ENCODE data around the gene PRKAR1B.

PRKAR1B gene

DNA sequence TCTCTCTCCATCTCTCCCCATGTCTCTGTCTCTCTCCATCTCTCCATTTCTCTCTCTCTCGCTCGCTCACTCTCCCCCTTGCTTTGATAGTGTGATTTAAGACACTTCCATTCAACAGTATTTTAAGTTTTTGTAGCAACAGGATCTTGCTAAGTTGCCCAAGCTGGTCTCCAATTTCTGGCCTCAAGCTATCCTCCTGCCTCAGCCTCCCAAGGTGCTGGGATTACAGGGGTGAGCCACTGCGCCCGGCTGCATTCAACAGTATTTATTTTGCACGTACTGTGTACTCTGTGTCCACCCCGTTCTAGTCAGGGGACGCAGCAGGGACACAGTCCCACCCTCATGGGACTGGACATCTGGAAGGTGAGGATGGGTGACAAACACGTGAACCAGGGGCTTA lies 193.0 kb downstream of the PRKAR1B start:
- DNase-seq, result no peak

DNA sequence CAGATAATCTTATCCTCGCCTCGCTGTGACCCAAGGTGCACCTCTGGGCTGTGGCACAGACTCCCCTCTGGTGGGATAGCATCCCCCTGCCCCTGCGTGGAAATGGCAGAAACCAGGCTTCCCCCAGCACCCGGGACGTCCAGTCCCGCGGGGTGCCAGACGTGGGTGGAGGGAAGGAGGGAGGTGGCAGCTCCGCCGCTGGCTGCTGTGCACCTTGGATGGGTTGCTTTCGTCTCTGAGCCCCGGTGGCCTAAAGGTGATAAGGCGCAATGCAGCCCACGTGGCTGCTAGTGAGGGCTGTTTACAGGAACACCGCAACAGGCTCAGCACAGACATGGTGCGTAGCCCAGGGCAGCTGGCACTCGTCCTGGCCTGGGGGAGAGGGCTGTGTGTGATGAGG lies 193.8 kb downstream of the PRKAR1B start:
- no peak for DNase-seq

DNA sequence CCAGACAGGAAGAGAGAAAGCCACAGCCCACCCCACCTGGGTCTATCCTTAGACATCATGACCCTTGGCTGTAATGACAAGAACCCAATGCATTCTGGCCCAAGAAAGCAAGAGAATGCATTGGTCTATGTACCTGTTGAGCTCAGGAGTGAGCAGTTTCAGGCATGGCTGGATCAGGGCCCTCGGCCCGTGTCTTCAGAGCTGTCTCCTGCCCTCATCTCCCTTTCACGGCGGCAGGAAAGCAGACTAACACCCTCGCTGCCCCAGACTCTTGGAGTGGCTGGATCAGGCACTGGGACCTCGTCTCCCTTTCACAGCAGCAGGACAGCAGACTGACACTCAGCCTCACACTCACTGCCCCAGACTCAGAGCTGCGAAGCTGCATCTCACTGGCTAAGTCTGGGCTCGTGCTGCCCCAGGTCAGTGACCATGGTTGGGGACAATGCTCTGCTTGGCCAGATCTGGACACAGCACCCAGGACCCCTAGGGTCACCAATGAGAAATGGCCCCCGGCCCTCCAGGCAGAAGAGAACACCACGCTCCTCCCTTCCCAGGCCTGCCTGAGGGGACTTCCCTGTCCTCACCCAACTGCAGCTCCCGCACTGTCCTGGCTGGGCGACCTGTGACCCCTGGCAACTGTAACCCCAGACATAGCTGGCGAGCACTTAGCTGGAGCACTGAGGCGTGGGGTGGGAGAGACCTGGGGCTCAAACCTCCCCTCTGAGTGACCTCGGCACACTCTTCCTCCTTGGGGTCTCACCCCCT lies 194.5 kb downstream of the PRKAR1B start:
- no peak for DNase-seq

DNA sequence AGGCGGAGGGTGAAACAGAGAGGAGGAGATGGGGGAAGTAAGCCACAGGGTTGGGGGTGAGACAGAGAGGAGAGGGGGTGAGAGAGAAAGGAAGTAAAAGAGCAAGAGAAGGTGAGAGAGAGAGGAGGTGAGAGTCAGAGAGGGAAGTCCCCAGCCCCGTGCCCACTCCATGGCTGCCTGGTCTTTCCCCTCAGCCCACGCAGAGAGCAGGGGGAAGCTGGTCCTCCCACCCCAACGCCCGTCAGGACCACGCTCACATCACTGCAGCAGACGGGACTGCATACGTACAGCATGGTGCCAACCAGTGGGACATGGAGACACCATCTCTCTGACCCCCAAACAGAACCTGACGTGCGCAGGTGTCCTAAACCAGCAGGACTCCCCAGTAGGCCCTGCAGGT lies 195.3 kb downstream of the PRKAR1B start:
- no peak for DNase-seq

DNA sequence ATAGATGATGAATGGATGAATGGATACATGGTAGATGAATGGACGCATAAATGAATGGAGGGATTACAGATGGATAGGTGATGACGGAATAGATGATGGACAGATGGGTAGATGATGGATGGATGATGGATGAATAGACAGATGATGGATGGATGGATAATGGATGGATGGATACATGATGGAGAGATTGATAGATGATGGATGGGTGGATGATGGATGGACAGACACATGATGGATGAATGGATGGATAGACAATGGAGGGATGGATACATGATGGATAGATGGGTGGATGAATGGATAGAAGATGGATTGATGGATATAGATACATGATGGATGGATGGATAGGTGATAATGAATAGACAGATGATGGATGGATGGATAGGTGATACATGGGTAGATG lies 198.6 kb downstream of the PRKAR1B start:
- DNase-seq, result no peak

DNA sequence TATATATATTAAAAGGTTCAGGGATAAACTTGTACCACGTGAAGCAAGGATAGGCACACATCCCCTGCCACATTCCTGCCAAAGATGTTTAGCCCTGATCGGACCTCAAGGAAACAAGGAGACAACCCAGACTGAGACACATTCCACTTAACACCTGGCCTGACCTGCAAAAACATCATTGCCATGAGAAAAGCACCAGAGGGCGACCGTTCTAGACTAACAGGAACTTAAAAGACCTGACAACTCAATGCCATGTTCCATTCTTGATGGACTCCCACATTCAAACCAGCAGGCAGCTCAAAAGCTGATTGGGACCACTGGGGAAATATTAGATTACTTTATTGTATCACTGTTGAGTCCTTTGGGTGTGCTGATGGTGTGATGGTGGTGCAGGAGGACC lies 199.4 kb downstream of the PRKAR1B start:
- no peak for DNase-seq

DNA sequence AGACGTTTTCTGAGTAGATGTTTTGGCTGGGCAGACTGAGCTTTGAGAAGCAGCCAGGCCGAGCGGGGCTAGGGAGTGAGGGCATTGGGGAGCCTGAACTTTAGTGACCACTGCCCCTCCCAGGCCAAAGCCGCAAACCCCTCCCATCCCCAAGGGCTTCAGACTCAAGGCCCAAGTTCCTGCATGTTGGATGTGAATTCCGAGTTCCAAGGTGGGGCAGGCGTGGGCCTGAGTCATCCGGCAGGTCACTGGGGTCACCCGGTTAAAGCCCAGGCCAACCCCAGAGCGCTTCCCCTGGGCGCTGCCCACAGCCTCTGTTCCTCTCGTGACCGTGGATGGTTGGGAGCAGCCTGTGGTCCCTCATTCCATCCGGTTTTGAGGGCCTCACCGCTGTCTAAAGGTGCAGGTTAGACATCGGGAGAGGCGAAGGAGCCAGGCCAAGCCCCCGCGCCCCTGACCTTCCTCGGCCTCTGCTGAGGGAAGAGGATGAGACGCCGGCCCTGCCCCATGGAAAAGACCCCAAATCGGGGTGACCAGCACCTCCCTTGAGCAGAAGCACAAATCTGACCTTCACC lies 200.5 kb downstream of the PRKAR1B start:
- no peak for DNase-seq

DNA sequence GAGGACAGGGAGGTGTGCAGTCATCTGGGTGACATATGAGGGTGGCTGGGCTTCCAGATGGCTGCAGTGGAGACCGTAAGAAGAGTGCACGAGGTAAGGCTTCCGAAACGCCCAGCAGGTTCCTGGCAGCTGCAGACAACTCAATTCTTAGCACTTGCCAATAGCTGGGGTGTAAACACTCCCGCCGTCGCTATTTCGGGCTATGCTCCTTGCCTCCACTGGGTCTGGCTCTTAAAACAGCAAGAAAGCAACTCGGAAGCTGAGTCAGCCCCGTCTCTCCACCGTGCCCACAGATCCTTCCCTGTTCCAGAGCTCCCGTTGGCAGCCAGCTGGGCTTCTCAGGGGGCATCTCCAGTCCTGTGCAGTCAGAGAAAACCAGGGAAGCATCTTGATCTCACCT lies 201.3 kb downstream of the PRKAR1B start:
- no peak for DNase-seq

DNA sequence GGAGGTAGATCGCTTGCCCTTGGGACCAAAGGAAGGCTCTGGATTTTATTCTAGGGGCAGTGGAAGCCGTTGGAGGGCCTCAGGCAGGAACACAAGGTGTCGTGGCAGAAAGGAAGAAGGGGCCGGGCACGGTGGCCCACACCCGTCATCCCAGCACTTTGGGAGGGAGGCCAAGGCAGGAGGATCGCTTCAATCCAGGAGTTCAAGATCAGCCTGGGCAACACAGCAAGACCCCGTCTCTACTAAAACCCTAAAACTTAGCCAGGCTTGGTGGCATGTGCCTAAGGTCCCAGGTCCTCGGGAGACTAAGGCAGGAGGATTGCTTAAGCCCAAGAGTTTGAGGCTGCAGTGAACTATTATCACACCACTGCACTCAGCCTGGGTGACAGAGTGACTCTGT lies 202.3 kb downstream of the PRKAR1B start:
- DNase-seq, result no peak

DNA sequence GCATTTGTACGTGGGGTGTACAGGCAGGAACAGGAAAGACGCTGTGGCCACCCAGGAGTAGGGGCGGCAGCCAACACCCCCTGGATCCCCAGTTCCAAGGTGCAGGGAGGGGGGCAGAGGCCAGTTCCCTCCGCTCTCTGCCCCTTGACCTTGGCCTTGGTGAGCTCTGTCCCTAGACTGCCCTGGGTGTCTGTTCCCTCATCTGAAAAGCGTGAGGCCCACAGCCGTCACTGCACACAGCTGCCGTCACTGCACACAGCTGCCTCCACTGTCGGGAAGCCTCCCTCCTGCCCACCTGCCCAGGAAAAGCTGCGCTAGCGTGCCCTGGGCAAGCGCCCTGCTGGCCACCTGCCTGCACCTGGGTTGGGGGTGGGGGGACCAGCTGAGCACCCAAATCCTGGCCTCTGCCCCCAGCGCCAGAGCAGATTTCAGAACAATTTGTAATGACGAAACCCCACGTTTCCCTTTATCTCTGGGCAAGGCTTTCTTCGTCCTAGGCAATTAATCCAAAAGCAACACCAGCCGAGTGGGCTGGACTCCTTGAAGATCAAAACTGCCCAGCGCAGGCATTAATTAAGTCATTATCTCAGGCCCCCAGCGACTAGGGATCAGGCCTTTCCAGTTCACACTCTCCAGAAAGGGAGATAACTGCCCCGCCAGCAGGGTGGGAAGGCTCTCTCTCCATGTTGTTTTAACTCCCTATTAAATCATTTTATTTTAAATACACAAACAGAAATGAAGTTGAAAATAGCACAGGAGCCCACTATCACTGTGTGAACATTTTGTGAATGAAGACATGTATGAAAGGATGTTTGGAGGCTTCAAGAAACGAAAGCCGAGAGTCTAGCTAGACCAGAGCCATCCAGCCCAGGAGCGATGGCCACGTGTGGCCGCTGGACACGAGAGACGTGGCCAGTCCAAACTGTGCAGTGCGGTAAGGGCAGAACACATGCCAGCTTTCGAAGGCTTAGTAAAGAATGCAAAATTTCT lies 203.4 kb downstream of the PRKAR1B start:
- DNase-seq, result no peak

DNA sequence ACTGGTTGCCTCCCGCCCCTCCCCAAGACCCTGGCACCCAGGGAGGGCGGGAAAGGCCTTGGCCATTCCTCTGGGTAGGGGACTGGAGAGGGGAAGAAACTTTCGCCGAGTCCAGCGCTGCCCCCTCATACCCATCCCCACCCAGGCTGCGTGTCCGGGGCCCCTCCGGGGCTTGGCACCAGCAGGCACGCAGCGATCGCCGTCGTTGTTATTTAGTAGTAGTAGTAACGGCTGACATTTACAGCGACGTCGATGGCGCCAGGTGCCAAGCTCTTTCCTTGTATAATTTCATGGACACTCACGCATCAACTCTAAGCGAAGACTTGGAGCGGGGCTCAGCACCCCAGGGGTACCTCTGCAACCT lies 204.1 kb downstream of the PRKAR1B start:
- no peak for DNase-seq

DNA sequence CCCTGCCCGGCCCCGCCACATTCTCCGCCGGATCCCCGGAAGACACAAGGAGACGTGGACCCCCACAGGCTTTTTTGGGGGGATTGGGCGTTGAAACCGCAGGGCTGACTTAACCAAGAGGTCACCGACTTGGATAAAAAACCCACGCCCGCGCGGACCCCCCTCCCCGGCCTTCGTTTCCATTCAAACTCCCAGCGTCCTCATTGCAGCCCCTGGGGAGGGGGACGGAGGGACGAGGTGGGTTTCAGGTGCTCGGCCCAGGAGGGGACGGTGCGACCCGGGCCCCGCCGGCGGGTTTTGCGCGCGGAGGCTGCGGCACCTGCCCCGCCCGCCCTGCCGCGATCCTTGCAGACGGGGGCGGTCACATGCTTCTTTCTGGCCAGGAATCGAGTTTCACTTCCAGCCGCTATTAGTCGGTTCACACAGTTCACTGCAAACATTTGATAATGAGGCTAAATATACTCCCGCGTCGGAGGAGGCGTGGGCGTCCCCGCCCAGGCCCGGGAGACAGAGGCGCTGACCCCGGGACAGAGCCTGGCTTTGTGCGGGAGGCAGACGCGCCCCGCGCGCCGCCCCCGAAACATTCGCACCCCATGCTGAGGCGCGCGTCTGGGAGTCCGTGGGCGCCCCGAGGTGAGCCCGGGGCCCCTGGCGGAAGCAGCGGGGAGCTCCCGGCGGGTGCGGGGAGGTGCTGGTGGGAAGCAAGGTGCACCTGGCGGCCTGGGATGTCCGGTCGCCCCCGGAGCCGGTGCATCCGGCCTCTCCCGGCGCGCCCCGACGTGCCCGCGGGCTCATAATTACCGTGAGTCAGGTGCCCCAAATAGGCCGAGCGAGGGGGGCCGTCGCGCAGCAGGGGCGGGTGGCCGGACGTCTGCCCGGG lies 204.8 kb downstream of the PRKAR1B start:
- no peak for DNase-seq

DNA sequence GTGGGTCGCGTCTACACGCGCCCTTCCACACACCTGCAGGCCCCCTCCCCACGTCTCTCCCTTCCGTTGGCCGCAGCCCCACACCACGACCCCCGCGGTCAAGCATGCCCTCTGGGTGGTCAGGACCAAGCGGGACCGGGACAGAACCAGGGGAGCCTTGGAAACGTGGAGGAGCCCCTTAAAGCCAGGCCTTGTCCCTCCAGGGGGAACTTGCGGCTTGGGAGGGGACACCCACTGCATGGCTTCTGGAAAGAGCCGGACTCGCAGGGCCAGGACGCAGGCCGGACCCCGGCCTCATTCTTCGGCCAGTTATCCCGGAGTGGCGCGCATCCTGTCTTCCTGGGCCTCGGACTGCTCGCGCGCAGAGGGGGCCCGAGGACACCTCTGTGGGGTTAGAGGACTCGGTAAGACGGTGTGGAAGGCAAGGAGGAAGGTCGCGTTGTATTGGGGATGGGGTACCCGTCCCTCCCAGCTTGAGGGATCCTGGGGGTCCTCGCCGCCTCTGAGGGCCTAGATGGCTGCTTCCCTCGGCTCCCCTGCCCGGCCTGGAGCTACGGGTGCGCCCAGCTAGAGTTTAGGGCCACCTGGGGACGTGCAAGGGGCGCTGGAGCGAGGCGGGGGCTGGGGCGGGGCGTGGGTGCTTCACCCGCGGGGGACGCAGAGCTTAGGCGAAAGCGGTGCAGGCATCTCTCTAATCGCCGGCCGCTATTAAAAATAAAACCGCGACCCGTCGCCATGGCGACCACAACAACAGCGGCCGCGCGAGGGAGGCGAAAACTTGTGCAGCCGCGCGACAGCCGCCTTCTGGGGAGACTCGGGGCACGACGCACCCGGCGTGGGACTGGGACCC lies 205.6 kb downstream of the PRKAR1B start:
- no peak for DNase-seq

DNA sequence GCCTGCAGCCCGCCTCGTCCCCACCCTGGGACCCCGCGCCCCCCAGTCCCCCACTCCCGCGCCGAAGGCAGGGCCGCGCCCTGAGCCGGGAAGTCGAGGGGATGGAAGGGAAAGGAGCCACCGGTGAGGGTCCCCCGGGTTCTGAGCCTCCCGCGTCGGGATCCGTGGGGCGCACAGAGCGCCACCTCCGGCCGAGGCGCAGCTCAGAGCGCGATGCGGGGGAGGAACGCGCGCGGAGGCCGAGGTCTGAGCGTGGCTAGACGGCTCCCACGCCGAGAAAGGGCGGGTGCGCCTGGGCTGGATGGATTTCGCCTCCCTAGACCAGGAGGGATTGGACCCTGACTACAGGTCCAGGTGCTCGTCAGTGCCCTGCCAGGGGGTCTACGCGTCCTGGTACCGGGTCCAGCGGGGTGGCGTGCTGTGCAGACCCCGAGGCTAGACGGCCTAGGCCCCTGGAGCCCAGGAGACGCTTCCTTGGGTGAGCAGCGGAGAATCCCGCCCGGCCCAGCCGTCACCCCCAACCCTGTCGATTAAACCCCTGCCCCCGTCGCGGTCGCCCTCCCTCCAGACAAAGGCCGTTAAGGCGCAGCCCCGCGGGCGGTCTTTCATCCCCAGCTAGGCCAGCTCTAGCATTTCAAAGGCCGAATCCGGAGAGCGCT lies 206.4 kb downstream of the PRKAR1B start:
- DNase-seq, result no peak

DNA sequence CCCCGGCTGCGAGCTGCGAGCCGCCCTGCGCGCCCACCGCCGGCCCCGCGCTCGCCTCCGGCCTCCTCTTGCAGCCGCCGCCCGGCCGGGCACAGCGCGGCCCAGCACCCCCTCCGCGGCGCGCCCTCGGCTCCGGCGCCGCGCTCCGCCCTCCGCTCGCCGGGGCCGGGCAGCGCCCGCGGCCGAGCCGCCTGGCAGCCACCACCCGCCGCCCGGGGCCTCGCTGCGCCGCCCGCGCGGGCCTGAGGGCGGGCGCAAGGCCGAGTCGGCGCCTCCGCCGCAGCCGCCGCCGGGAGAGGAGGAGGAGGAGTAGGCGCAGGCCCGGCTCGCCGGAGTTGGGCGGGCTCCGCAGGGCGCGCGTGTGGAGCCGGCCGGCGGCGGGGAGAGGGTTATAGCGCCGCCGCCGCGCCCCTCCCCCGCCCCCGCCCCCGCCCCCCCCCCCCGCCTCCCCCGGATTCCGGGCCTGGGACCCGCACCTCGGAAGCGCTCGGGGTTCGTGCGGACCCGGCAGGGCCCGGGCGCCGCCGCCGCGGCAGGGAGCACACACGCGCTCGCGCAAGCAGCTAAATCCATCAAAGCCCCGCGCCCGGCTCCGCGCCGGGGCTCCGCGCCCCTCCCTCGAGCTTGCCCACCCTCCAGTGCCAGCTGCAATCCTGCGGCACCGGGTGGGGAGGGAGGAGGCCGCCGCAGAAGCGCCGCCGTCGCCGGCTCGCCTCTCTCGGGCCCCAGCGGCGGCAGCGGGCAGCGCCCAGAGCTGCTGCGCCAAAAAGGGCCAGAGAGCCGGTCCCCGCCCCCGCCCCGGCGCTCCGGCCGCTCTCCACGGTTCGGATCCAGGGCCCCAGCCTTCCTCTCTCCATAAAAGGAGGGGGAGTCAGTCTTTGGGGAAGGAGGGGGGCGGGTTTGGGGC lies 207.3 kb downstream of the PRKAR1B start, which contains the start of gene PDGFA:
Gene PDGFA, minus strand, starts transcription at position 363 of the 907 bp plus-strand sequence. CDS start 845 bp downstream, outside the sequence.
- peak; percentile 39 for DNase-seq

DNA sequence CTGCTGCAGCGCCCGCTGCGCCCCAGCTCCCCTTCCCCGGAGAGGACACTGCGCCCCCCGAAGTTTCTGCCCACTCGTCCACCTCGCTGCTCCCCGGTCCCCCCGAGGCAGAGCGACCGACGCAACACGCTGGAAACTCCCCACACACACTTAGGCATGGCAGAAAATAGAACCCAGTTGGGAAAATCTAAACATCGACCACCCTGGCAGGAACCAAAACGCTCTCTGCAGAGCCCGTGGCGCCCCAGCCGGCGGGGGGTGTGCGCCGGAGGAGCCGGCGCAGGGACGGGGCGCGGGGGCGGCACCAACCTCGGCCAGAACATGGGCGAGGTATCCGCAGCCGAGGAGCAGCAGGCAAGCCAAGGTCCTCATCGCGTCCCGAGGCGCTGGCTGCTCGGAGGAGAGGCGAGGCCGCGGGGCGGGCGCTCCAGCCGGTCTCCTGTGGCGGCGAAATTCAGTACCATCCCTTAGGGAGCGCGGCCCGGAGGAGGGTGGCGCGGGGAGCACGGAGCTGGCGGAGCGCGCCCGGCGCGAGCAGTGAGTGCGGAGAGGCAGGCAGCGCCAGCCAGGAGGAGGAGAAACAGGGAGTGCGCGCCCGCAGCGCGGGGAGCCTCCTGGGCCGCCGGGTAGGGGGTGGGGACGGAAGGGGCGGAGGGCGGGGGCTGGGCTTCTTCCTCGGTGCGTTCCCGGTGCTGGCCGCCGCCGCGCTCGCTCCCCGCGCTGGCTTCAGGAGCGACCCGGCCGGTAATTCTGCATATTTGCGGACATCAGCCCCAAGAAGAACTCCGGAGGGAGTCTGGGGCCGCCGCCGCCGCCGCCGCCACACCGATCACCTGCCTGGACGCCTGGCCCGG lies 208.2 kb downstream of the PRKAR1B start:
- peak; percentile 68 for DNase-seq

DNA sequence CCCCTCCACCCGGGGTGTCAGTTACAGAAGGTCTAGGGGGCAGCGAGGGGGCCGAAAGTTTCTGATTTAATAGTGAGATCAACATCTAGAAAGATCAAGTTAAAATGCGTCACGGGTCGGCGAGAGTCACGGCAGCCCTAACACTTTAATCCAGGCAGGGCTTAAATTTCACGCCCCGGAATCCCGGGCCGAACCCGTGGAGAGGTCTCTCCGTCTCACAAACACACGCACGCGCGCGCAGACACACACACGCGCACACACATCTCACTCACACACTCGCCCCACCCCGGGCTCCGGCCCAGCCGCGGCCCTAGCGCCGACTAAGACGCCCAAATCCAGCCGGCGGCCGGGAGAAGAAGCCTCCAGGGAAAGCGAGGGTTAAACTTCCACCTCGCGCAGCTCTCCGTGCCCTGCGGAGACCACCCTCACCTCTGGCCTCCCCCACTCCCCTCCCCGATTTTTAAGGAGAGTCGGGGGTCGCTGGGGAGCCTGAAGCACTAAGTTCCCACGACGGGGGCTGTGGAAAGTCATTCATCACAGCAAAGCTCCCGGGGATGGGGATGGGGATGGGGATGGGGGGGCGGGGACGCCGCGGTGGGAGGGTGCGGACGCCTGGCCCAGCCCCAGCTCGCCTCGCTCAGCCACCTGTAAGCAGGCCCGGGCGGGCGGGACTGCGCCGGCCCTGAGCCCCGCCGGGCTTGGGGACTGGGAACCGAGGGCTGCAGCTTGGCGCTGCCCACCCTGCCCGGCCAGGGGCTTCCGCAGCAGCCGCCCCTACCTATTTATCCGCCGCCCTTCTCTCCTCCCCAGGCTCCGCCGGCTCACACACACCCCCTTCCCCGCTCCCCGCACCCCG lies 209.1 kb downstream of the PRKAR1B start:
- DNase-seq, result no peak
